Psoas muscle (tissue), 8 donors: ENCODE measurements around the gene TTLL6. TPM values are rescaled to one million over a fixed set of nuclear protein-coding genes. Genes with fewer than 3 reads are reported as not detected.

Experiments used
- ATAC-seq, 4 donors: fragments of 200-7000 bp; cut with Tn5 transposase; one replicate each; pipeline ENCODE4 v1.9.1; 2020; ENCODE audit warnings: moderate library complexity in 3 of 4, mild to moderate bottlenecking in 2 of 4
- DNase-seq, 2 donors: peaks; one replicate each; pipeline ENCODE4 v3.0.0-alpha.2; 2020
- H3K27ac ChIP-seq: fragments of 200-600 bp; one replicate; pipeline ENCODE4 v1.8.0; 2022
- H3K27me3 ChIP-seq, 3 donors: fragments of 200-600 bp in 1 of 3; one replicate each; pipeline versions ENCODE4 v1.6.1 to v1.8.0; 2013 to 2022; ENCODE audit warnings: low read length in 2 of 3, mild to moderate bottlenecking in 2 of 3, moderate library complexity in 1 of 3; ENCODE audit not compliant: insufficient read depth in 3 of 3
- H3K36me3 ChIP-seq, 2 donors: fragments of 200-600 bp in 1 of 2; one replicate each; pipeline versions ENCODE4 v1.6.1 to v1.8.0; 2013 to 2022; ENCODE audit warnings: low read depth in 1 of 2, mild to moderate bottlenecking in 1 of 2, moderate library complexity in 1 of 2; ENCODE audit not compliant: insufficient read depth in 1 of 2
- H3K4me1 ChIP-seq: fragments of 200-600 bp; one replicate; pipeline ENCODE4 v1.8.0; 2022
- H3K4me3 ChIP-seq: fragments of 200-600 bp; one replicate; pipeline ENCODE4 v1.8.0; 2022; ENCODE audit warnings: mild to moderate bottlenecking
- H3K9me3 ChIP-seq: fragments of 200-600 bp; one replicate; pipeline ENCODE4 v1.8.0; 2022
- CTCF ChIP-seq: fragments of 200-600 bp; IDR thresholded peaks from one replicate; pipeline ENCODE4 v1.8.0; 2022; ENCODE audit warnings: antibody characterized with exemption
- WGBS, 3 donors: extraction: QIAGEN DNeasy Blood & Tissue Kit; methylation state at CpG; one replicate each; pipeline versions ENCODE4 v1.1.6 to v1.1.7; 2013; 5-methylcytosine and 5-hydroxymethylcytosine counted together
- intact Hi-C, 2 donors: fragments of 100-400 bp; cut with DNase I; formaldehyde crosslinking; loops; one replicate each; pipeline versions ENCODE4 v1.11.0 to v1.14.2; 2022
- polyA plus RNA-seq, 3 donors: library from polyadenylated mRNA; stranded (reverse); fragments of 200-250 nt; gene quantifications; one replicate each; pipeline ENCODE4 v1.2.3, GENCODE V29; 2013
- total RNA-seq, 4 donors: library from RNA; stranded (reverse); fragmentation: NEBNext Ultra II Directional in 2 of 4; extraction: Animal tissue kit (Norgen Biotek cat#: 25700) in 2 of 4; gene quantifications; one replicate each; pipeline versions ENCODE4 v1.2.1 to v1.2.4, GENCODE V29; 2021 to 2023
- donor health status: healthy with polysubstance abuse.
- donor health status: DM: no; HTN: no; CAD: no; lungs with moderate emphysema.
- donor health status: Bipolar disorder and iron deficiency.
- donor health status: healthy.
- donor health status: DM: yes; HTN: yes; CAD: no.
- donor health status: DM: no; HTN: no; CAD: no.
- donor health status: DM: no; HTN: no; CAD: no.
- donor health status: DM: yes; HTN: yes; CAD: no.

Gene TTLL6
- total and polyA plus RNA-seq, 7 donors, result 0.03 to 0.05 TPM; not detected in 5

- intact Hi-C loops, result no loop called here
- WGBS, 3 donors, result 26 to 32% (median 27%) methylated on average over 2 of the region's 2 CpGs
Observed at GRCh38 chr17:48757524-48757961, 59.5 kb downstream of the TTLL6 start.

GRCh38 chr17:48756830-48757251 lies 60.2 kb downstream of the TTLL6 start:
- ATAC-seq, result no peak
- DNase-seq, result no peak
- Histone ChIP-seq H3K27ac (no peak overlapping the region), H3K4me3 (no peak overlapping the region), H3K36me3 (no peaks in the 10 kb centered on the region), H3K4me1 (no peaks in the 10 kb centered on the region), H3K9me3 (no peaks in the 10 kb centered on the region), H3K27me3 (peaks cover 4 to 89% (median 29%) of the 10 kb centered on the region in 3 donors)
- TF ChIP-seq CTCF, result no peak
- 26 to 35% (median 34%) methylated on average over 3 of the region's 3 CpGs for WGBS, 3 donors
- intact Hi-C loops, result no loop called here

More at GRCh38 chr17:48757524-48757961, 59.5 kb downstream of the TTLL6 start:
- Histone ChIP-seq H3K27ac (no peak overlapping the region), H3K9me3 (no peaks in the 10 kb centered on the region), H3K4me1 (no peaks in the 10 kb centered on the region), H3K27me3 (peaks cover 4 to 89% (median 22%) of the 10 kb centered on the region in 3 donors), H3K36me3 (no peaks in the 10 kb centered on the region), H3K4me3 (no peak overlapping the region)
- ATAC-seq (no peak), DNase-seq (no peak)
- TF ChIP-seq CTCF, result no peak

GRCh38 chr17:48755356-48755755 lies 61.7 kb downstream of the TTLL6 start:
- H3K27me3 ChIP-seq, result peaks cover 4 to 90% (median 36%) of the 10 kb centered on the region in 3 donors
- H3K4me1 ChIP-seq, result no peaks in the 10 kb centered on the region
- no peak overlapping the region for H3K27ac ChIP-seq
- no peaks in the 10 kb centered on the region for H3K9me3 ChIP-seq
- intact Hi-C loops, result no loop called here
- DNase-seq, result no peak
- H3K4me3 ChIP-seq, result no peak overlapping the region
- no peak for TF ChIP-seq CTCF
- no peaks in the 10 kb centered on the region for H3K36me3 ChIP-seq
- ATAC-seq, result no peak
- 41 to 46% (median 41%) methylated on average over 8 of the region's 8 CpGs for WGBS, 3 donors

- no peaks in the 10 kb centered on the region for H3K36me3 ChIP-seq
- H3K4me1 ChIP-seq, result no peaks in the 10 kb centered on the region
- TF ChIP-seq CTCF, result no peak
- H3K27ac ChIP-seq, result no peak overlapping the region
- intact Hi-C loops, result no loop called here
- 6 to 13% (median 9%) methylated on average over 50 to 52 of the region's 52 CpGs for WGBS, 3 donors
- H3K27me3 ChIP-seq, result peaks cover 4 to 92% (median 41%) of the 10 kb centered on the region in 3 donors
- no peak overlapping the region for H3K4me3 ChIP-seq
- DNase-seq (no peak), ATAC-seq (no peak)
- H3K9me3 ChIP-seq, result no peaks in the 10 kb centered on the region
Observed at GRCh38 chr17:48754500-48755261, 62.3 kb downstream of the TTLL6 start.
